Stimulated activated CD8-positive, alpha-beta memory T cell treated with anti-CD3 and anti-CD28 coated beads, Interleukin-15, amount 100 ng/mL, for 1 hour (primary cell): ENCODE measurements around the gene AFF1.
A peak's percentile ranks its signal among the peaks of the same experiment; 100 is the strongest.
"Not testable (repeated sequence)": the region's sequence is repeated elsewhere in the genome, so short reads cannot be mapped to it uniquely, and the experiment has no call there.

ENCODE experiments used
- DNase-seq: peaks from one replicate; pipeline ENCODE4 v3.0.0-alpha.2; 2020; ENCODE audit warnings: low read depth

The AFF1 gene

DNA sequence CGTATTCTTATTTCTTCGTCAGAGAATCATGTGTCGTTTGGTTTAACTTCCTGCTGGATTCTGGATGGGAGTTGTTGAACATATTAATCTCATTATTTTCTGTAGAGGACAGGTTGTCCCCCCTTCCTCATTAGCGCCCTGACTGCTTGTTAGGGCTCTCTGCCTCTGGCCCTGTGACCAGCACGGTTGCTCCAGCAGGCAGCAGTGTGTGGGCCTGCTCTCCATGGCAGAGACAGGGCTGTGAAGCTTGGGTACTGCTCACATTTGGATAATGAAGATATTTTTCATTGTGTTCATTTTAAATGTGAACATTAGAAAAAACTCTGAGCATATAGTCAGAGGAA, 182.9 kb downstream of the AFF1 start:
- DNase-seq, result no peak

DNA sequence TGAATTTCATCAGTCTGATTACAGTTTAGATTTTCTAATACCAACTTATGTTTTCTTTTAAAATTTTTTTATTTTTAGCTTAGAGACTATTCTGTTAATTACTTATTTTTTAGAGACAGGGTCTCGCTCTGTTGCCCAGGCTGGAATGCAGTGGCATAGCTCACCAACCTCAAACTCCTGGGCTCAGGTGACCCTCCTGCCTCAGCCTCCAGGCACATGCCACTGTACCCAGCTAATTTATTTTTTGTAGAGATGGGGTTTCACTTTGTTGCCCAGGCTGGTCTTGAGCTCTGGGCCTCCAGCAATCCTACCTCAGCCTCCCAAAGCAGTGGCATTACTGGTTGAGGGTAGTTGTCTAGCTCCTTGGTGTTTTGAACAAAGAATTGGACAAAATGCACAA, 183.6 kb downstream of the AFF1 start:
- no peak for DNase-seq

DNA sequence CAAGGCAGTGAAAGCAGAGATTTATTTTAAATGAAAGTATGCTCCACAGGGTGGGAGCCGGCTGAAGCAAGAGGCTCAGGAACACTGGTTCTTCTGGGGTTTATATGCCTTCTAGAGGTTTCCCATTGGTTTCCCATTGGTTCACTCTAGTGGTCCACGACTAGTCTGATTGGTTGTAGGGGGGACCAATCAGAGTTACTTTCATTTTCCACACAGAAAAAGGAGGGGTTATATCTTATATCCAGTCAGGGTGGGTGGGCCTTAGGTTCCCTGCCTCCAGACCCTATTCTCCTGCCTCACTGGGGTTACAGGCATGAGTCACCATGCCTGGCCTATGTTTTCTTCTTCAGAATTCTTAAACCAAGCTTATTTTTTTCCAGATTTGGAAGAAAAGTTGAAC, 184.0 kb downstream of the AFF1 start:
- DNase-seq, result no peak

DNA sequence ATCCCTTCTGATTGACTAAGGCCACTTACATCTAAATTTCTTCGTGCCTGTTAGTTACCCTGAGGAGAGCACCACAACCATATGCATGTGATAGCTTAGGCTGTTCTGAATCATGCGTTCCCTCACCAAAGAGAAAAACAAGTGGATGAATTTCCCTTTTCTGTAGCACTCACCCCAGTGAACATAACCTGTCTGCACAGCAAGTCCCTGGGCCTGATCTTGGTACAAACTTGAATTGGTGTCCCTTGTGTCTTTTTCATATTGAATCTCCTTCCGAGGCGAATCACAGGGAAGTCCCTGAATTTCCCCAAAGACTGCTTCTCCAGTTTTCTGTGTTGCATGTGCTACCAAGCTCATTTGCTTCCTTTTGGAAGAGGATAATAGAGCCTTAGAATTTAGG, 185.2 kb downstream of the AFF1 start:
- DNase-seq, result no peak

DNA sequence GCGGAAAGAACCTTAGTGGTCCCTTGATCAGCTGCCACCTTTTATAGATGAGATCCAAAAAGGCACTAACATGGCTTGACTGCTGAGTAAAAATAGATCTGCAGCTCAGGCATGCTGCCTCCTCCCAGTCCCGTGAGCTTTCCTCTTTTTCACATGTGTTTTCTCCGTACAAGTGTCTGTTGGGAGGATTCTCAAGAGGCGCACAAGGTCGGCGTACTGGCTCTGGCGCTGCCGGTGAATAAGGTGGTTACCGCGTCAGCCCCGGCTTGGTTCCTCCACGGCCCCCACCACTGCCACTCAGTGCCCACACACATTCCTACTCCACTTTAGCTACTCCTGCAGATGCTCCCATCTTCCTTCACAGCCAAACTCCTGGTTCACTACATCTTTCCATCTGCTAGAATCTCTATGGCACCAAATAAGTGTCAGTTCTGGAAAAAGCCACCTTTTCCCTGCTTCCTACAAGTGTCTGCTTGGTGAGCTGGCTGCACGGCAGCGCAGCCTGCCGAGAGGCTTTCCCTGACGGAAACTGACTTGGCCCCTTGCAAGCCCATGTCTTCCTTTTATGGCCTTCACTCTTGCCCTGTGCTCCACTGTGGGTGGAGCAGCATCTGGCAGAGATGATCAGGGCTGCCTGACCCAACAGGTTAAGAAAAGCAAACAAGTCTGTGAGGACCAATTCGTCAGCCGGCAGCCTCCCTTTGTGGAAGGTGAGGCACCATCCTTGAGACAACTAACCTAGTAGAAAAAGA, 185.8 kb downstream of the AFF1 start:
- DNase-seq, result no peak

DNA sequence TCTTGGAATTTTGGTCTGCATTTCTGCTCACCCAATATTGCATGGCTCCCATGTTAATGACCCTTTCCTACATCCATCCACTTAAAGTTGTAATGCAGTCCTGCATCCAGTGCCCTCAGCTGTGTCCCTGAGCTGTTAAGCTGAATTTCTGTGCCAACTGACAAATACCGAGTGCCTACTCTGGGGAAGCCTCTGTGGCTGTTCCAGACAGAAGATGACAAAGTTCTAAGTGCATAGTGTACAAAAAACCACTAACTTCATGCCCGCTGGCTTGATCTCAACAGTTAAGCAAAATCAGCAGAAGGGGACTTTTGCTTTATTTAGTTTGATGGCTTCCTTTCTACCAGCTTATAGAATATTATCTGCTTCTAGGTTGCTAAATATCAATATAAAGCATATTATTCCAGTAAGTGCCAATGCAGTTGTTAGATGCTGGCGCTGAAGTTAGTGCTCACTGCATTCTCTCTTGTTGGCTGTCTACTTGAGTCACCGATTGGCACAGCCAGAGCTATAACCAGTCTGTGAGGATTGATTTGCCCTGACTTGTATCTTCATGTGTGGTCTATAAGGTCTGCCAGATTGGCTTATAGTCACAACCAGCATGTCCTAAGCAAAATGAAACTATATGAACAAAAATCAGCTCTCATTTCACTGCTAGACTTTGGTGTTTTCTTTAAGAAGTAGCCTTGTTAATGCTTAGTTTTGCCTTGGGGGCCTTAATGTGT, 186.7 kb downstream of the AFF1 start:
- no peak for DNase-seq

DNA sequence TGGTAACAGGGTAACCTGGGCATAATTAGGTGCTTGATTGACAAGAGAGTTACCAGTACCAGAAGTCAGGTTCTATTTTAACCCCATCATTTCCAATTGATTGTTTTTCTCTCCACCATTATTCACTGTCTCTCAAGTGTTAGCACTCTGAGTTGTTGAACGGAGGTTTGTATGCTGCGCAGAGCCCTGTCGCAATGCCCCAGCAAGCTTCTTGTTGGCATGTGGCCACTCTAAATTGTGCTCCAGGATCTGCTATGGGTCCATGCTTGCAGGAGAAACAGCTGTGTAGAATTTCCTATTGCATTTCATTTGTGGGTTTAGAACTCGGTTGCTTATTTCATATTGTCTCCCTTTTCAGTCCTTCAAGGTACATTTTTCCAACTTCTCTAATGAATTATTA, 187.4 kb downstream of the AFF1 start:
- no peak for DNase-seq

DNA sequence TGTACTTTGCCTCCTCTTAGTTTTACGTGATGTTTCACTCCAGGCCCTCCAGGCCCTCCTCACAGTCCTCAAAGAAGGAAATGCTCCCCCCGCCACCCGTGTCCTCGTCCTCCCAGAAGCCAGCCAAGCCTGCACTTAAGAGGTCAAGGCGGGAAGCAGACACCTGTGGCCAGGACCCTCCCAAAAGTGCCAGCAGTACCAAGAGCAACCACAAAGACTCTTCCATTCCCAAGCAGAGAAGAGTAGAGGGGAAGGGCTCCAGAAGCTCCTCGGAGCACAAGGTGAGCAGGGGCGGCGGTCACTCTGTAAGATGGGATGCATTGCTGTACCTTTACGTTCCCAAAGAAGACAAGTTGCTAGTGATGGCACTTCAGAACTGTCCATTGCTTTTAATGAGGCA, 191.2 kb downstream of the AFF1 start:
- no peak for DNase-seq

DNA sequence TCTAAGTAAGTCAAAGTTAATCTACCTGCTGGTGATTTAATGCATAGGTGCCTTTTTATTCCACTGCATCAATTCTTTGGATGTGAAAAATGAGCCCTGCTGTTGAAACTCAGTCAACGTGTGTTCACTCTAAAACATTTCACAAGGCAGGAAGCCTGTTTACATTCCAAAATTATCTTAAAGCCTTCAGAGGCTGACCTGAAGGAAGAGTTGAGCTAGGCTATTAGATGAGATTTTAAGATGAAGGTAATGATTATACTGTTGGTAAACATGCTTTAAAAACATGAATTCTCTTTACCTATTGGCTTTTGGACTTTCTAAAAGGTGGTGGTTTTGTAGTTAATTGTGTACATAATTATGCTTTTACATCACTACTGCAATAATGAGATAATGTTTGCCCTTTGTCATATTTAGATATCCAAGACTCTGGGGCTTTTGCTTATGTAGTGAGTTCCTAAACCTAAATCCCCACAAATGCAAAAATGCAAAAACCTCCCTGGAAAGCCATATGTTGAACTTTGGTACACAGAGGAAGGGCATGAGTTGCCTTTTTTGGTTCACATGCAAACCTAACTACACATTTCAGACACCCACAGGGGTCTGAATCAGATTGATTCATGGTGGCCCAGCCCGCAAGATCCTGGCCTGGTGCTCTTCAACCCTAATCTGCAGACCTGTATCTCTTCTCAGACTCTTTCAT, 193.3 kb downstream of the AFF1 start:
- DNase-seq, result no peak

DNA sequence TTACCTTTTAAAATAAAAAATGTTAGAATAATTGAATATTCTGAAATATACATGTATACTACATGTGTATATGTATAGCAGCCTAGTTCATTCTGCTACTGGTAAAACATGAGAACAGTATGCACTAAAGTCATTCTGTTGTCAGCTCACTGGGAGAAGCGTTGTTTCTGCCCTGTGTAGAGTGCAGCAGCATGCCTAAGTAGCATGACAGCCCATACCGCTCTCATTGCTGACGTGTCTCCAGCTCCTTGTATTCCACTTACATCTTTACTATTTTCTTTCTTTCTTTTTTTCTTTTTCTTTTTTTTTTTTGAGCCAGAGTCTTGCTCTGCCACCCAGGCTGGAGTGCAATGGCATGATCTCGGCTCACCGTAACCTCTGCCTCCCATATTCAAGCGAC, 194.9 kb downstream of the AFF1 start:
- no peak for DNase-seq

DNA sequence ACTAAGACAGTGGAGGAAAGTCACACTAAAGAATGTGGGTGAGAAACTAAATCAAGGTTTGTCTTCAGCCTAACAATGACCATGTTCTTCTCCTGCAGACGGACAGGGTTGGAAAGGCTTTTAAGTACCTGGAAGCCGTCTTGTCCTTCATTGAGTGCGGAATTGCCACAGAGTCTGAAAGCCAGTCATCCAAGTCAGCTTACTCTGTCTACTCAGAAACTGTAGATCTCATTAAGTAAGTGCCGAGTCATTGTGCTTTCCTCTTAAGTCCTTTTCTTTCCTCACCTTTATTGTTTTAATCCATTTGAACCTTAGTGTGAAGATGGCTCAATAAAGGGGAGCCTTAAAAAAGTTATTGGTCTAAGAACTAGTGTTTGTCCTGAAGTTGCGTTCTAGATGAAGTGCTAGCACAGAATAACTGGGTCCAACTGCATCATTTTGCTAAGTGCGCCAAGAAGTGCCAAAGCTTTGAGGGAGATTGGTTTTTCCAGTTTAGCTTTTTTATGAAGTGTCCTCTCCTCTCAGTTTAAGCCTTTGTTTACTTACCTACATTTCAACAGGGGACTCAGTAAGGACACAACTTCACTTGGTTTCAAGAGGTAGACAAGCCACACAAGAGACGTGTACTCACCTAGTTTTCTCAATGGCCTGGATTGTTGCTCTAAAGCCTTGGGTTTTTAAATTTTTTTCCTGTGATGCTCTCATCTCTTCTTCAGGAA, 196.3 kb downstream of the AFF1 start:
- DNase-seq, result no peak

DNA sequence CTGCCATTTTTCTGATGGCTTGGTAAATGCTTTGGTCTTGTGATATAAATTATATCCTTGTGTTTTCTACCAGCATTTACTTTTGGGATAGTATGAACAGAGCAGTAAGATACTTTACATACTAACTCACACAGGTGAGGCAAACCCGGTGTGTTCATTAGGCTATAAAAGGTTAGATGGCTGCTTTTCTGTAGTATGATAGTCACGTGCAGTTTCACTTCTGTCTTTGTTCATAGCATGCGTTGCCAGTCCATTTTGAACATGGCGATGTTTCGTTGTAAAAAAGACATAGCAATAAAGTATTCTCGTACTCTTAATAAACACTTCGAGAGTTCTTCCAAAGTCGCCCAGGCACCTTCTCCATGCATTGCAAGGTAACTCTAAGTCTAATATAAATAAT, 197.2 kb downstream of the AFF1 start:
- DNase-seq, result no peak

DNA sequence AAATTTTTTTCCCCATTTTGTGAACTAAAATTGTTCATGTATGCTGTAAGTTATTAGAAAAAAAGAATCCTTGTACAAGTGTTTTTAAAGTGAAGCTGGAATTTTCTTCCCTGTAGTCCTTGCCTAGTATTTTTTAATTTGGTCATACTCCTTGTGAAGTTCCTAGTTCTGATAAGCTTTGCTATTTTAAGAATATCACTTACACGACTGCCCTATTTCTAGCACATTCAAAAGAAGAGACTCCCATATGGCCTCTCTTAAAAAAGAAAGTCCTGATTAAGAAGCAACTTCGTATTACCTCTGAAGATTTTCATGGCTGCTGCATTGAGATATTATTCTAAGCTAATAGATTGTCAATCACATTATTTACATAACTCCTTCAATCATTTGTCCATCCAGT, 198.4 kb downstream of the AFF1 start:
- no peak for DNase-seq

DNA sequence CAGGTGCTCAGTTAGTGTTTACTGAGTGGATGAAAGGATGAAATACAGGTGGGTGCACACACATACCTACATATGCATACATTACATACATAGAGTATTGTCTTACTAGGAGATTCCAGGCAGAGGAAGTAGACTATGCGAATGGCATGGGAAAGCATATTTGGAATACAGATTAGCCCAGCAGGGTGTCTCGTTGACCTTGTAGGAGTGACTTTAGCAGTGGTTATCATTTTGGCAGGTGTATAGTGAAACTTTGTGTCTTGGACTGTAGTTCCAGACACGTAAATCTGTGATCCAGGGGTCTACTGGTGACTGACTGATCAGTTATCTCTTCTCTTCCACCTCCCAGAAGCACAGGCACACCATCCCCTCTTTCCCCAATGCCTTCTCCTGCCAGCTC, 199.3 kb downstream of the AFF1 start:
- DNase-seq, result no peak

DNA sequence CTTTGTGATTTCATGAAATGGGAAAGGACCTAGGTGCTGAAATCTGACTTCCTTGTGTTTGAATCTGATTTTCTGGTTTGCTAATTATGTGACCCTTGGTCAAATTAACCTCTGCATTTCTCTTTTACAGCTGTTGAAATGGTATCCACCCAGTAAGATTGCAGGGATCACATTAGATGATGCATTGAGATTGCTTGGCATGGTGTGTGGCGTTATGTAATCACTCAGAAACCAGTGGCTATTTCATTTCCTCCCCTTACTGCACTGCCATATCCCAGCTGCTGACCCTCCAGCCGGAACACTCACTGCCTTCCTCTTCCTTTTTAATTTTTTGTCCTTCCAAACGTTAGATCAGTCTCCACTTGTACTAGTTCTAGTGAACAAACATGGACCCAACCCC, 206.6 kb downstream of the AFF1 start:
- no peak for DNase-seq

DNA sequence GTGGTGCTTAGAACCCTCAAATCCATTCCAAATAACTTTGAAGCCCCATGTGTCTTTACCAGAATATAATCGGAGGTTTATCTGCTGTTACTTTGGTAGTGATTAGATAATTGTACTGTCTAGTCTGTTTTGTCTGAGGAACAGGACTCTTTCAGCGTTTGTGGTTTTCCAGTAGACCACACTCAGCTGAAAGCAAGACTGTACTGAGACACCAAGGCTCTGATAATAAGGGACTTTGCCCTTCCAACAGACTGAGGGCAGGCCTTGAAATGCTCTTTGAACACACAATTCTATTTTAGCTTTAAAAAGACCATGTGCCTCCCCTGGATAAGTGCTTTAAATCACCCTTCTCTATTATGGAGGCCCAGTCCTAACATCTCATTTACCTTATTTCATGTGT, 209.5 kb downstream of the AFF1 start:
- no peak for DNase-seq

DNA sequence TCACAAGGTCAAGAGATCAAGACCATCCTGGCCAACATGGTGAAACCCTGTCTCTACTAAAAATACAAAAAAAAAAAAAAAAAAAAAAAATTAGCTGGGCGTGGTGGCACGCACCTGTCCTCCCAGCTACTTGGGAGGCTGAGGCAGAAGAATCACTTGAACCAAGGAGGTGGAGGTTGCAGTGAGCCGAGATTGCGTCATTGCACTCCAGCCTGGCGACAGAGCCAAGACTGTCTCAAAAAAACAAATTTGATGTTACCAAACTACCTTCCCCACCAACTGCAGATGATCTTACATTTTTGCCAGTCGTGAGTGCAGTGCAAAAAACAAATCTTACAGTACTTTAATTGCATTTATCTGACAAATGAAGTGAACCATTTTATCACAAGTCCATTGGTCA, 211.1 kb downstream of the AFF1 start:
- DNase-seq, result not testable (repeated sequence)

DNA sequence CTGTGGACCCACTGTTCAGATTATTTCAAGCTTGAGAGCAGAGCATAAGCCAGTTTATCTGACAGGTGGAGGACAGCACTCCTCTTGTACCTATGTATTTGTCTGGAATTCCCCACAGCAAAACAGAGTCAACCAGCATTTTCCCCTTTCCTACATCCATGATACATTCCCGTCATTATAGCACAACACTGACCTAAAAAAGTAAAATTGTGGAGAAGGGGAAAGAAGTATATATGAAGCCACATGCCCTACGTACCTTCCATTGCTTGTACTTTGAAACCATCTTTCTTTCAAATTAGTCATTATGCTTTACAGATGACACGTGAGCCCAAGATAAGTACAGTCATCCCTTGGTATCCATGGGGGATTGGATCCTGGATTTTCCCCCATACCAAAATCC, 212.3 kb downstream of the AFF1 start:
- DNase-seq, result no peak

DNA sequence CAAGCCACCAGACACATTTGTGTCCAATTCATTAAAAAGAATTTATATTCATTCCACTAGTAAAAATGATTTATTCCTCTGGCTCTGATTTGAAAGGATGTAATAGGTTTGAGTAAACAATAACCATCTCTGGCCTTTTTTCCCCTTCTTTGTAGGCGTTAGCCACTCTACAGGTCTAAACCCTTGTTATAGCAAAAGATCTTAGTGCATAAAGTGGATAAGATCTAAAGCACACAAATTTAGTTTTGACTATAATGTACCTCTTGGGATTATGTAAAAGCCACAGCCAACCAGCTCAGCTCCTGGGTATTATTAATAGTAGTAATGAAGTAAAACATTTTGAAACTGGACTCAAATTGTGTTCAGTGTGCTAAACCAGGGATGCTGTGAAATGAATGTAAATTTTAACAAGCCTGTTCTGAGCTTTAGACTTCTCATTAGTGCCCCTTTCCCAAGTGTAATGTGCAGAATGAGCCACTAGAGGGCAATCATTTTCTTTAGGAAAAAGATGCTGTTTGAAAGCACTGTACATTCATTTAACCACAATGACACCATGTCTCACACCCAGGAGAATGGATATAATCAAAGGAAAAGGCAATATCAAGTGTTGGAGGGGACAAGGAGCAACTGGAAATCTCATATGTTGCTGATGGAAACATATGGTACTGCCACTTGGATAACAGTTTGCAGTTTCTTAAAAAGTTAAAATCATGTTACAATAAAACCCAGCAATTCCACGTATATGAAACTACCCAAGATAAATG, 215.9 kb downstream of the AFF1 start:
- peak; percentile 30 for DNase-seq

DNA sequence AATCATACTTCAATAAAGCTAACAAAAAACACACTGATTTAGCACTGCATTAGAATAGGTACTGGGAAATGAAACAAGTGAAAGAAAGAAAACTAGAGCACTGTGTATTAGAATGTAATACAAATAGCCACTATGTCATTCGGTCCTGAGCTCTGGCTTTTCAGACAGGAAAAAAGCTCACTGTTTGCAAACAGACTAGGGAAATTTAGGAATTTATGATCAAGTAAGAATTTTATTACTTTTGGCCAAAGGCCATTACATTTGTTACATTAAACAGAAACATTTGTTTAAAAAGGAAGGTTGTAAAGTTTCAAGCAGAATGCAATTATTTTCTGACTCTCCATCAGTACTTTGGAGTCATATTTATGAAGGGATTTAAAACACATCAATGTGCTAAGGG, 216.9 kb downstream of the AFF1 start:
- no peak for DNase-seq

DNA sequence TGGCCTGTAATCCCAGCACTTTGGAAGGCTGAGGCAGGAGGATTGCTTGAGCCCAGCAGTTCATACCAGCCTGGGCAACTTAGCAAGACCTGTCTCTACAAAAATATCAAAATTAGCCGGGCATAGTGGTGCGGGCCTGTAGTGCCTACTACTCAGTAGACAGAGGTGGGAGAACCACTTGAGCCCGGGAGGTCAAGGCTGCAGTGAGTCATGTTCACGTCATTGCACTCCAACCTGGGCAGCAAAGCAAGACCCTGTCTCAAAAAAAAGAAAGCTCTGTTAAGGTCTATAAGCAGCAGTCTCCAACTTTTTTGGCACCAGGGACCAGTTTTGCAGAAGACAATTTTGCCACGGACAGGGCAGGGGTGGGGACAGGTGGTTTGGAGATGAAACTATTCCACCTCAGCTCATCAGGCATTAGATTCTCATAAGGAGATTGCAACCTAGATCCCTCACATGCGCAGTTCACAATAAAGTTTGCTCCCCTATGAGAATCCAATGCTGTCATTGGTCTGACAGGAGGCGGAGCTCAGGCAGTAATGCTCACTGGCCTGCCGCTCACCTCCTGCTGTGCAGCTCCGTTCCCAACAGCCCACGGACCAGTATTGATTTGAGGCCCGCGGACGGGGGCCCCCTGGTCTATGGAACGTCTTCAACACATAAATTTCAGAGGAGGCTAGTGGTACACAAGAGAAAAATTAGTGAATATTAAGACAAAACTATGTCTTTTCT, 217.7 kb downstream of the AFF1 start:
- DNase-seq, result no peak
